ENCODE data around the gene CTTNBP2.

The CTTNBP2 gene

DNA sequence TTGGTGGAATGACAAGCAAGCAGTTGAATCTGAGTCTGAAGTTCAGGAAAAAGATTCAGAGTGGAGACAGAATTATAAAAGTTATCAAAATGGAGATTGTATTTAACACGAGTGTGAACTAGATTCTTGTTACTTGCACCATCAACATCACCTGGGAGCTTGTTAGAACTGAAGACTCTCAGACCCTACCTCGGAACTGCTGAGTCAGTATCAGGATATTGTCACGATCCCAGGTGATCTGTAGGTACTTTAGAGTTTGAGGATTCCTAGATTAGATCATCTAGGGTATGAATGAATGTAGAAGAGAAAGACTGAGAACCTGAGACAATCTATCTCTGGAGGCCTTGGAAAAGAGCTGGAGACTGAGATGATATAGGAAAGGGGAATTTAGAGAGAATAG lies 194.1 kb downstream of the CTTNBP2 start:
- no peak for DNase-seq

DNA sequence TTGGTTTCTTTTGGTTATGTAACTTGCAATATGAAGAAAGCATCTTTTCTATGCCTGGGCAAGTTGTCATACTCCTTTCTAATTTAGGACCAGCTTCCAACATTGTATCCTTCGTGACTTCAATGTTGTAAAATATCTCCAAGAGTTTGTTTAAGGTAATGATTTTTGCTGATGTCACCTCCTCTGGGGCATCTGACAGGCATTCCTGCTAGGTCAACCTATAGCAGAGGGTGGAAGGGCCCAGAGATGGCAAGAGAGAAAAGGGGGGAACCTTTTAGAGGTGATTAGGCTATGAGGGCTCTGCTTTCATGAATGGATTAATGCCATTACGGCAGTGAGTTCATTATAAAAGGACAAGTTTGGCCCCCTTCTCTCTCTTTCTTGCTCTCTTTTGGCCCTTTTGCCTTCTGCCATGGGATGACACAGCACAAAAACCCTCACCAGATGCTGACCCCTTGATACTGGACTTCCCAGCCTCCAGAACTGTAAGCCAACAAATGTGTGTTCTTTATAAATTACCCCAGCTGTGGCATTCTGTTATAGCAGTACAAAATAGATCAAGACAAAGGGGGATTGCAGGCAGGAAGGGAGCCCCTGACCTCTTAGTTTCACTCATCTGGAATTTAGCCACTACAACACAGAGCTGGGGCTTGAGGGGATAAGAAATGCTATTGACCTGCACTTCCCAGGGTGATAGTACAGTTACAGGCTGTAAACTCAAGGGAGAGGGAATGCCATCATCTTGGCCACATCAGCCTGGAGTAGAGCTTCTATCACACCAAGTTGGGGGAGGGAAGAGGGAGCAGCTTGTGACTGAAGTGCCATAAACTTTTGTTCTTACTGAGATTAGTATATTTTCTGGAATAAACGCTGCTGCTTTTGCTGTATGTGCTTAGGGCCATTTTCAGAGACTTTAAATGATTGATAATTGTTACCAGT lies 197.5 kb downstream of the CTTNBP2 start:
- DNase-seq, result no peak

DNA sequence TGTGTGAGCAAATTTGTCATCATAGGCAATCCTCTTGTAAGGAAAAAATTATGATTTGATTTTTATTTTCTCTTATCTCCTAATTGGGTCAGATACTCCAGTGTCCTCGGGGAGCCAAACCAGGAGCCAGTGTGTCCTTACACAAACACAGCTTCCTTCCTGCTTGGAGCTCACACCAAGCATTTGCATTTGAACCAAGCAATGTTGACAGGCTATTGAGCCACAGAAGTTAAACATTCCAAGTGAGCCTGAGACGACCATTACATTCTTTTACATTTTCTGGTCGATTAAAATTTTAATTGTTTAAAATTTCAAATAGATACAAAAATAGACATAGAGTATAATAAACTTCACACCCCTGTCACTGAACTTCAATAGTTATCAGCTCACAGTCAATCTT lies 198.6 kb downstream of the CTTNBP2 start:
- DNase-seq, result no peak

DNA sequence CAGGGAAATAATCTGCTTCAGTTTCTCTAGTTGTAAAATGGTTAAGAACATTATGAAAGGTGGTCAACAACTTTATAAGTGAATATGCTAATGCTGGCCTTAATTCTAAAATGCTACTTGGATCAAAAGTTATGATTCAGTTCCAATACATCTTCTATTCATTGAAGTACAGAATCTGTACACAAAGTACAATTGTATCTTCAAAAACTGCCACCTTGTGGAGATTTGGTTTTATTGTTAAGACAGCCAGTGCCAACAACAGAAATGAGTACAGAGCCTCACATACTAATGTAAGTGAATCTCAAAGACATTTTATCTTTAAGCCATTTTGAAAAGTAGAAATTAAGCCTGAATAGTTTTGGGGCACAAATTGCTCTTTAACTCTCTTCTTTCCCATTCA lies 199.4 kb downstream of the CTTNBP2 start:
- peak; percentile 47 for DNase-seq

DNA sequence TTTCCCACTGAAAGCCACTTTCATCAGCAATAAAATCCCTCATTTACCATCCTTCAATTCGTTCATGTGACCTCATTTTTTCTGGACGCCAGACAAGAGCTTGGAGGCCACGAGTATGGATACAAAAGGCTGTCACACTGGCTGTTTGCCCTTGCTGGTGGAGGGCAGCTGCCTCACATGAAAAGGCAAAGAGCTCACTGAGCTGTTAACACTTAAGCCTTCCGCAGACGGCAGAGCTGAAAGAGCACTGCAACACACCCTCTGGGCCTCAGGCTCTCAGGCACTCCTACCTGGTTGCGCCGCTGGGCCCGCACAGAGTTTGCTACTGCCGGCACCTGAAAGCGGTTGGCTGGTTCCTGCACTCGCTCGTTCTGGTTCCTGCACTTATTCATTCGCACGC lies 199.9 kb downstream of the CTTNBP2 start:
- peak; percentile 65 for DNase-seq

DNA sequence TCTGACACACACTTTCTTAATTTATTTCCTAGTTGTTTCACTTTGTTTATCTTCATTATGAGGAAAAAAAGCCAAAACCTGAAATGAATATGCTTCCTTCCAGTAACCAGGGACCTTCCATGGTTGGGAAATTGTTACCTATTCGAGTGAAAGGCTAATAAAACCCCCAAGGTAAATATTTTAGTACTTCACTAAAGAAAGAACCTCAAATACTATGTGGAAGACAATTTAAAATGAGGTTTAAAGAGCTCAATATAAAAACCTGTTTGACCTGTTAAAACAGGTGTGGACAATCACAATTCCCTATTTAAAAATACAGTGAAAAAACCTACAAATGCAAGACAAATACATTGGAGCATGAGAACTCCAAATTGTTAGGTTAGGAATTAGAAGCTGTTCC lies 200.8 kb downstream of the CTTNBP2 start:
- DNase-seq, result no peak

DNA sequence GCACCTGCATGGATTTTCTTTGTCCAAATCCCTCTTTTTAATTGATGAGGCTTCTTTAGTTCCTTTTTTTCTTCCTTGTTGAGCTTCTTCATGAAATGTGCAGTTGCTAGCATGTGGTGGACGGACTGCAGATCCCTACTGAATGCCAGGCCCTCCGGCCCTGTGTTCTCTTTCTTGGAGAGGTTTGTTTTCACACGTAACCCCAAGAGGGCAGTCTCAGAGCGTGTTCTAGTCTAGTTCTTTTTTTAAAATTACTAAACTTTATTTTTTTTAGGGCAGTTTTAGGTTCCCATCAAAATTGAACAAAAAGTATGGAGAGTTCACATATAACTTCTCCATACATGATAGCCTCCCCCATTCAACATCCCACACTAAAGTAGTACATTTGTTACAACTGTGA lies 203.4 kb downstream of the CTTNBP2 start:
- no peak for DNase-seq

DNA sequence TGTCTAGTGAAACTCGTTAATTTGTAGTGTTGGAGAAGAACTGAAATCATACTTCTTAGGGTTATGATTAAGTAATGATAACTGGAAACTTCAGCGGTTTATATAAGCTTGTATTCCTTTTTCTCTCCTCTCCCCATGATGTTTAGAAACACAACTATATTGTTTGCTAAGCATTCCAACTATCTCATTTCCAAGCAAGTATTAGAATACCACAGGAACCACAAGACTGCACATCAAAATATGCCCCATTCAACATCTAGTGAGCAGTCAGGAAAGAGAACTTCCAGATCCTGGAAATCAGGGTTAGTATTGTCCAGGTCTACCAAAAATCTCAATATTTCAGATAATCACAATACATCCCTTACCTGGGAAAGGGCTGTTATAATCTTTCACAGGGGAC lies 205.8 kb downstream of the CTTNBP2 start:
- DNase-seq, result no peak

DNA sequence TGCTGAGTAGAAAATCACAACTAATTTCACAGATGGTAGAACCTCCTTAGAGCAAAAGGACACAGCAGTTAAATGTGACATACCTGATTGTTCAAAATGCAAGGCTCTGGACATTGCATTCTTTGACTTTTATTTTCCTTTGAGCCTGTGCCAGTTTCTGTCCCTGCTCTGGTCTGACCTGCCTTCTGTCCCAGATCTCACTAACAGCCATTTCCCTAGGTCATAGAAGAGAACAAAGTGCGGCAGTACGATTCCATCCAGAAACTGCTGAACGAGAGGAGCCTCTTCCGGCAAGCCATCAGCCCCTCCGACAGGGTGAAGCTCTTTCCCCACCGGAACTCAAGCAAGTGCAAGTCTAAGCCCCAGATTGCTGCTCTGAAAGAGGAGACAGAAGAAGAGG lies 206.6 kb downstream of the CTTNBP2 start:
- no peak for DNase-seq

DNA sequence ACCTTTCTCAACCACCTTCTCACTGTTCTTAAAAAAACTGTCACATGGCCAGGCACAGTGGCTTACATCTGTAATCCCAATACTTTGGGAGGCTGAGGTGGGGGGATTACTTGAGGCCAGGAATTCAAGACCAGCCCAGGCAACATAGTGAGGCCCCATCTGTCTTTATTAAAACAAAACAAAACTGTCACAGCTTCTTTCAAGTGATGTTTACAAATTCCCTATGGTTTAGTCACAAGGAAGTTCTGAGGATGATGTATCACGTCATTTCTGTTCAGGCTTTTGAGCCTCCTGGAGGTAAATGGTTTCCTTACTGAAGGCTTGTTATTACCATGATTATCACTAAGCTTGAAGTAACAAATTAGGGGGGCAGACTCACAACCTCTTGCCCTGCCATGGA lies 207.2 kb downstream of the CTTNBP2 start:
- no peak for DNase-seq

DNA sequence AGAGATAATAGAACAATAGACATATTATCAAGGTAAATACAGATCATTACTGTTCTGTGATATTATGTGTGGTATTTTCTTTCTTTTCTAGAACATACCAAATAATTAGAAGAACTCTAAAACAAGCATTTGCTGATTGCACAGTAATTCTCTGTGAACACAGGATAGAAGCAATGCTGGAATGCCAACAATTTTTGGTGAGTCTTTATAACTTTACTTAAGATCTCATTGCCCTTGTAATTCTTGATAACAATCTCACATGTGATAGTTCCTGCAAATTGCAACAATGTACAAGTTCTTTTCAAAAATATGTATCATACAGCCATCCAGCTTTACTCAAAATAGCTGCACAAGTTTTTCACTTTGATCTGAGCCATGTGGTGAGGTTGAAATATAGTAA lies 207.9 kb downstream of the CTTNBP2 start:
- no peak for DNase-seq

DNA sequence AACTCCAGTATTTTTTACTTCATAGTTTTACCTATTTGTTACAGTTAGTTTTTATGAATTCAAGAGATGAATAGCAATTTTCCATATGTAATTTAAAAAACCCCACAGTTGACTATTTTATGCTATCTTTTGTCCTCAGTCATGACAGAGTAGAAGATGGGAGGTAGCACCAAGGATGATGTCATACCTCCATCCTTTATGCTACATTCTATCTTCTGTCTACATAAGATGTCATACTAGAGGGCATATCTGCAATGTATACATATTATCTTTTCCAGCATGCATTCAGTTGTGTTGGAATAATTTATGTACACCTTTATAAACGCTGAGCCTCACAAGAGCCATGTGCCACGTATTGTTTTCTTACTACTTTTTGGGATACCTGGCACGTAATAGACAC lies 209.2 kb downstream of the CTTNBP2 start:
- no peak for DNase-seq

DNA sequence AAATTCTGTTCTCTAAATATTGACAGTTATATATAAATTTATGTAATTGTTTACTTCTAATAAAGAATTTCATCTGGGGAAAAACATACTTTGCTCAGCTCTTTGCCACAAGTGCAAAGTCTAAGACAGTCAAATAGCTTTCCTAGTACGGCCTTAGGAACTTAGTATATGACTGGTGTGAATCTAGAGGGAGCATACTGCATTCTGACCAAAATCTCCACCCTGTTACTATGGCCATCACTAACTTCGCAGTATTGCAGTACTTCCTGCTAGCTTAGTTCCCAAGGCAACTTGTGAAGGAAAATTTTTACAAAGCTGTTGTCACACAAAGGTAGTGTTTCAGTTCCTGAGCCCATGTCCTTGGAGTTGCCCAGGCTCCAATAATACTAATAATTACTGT lies 211.9 kb downstream of the CTTNBP2 start:
- no peak for DNase-seq

All from NCI-H1105 (cell line).